ENCODE results near the gene LDB2.

The LDB2 gene

DNA sequence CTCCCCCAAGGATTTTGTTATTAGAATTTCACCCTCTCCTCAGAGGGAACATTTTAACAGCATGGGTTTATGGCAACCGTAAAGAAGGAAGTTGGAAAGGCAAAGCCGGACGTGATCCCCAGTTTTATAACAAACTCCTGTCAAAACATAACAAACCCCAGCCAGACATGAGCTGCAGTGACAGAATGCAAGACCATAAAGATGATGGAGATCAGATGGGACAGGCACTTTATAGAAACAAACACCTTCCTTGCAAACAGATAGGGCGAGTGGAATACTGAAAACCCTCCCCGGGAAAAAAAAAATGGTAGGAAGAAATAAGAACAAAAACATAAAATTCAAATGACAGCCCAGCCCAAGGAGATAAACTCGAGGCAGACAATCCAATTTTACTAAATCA is 281.4 kb downstream of the LDB2 start:
- H3K9ac ChIP-seq (ENCODE audit: low read depth, low read length, poor library complexity, severe bottlenecking) = no peak overlapping the region
- H2AFZ ChIP-seq (ENCODE audit: low read length) = no peak overlapping the region
- no peak overlapping the region for H3K4me2 ChIP-seq (ENCODE audit: low read depth, low read length, poor library complexity, severe bottlenecking)
- no peaks in the 10 kb centered on the region for H3F3A ChIP-seq (ENCODE audit: low read depth)
- H3K9me2 ChIP-seq (replicated peaks; ENCODE audit: low read depth, low read length) = no peaks in the 10 kb centered on the region
- TF ChIP-seq, protein P1, sequence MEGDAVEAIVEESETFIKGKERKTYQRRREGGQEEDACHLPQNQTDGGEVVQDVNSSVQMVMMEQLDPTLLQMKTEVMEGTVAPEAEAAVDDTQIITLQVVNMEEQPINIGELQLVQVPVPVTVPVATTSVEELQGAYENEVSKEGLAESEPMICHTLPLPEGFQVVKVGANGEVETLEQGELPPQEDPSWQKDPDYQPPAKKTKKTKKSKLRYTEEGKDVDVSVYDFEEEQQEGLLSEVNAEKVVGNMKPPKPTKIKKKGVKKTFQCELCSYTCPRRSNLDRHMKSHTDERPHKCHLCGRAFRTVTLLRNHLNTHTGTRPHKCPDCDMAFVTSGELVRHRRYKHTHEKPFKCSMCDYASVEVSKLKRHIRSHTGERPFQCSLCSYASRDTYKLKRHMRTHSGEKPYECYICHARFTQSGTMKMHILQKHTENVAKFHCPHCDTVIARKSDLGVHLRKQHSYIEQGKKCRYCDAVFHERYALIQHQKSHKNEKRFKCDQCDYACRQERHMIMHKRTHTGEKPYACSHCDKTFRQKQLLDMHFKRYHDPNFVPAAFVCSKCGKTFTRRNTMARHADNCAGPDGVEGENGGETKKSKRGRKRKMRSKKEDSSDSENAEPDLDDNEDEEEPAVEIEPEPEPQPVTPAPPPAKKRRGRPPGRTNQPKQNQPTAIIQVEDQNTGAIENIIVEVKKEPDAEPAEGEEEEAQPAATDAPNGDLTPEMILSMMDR (conservative IDR thresholded peaks at IDR 0.05; ENCODE audit: low read length) = no peak
- TF ChIP-seq EZH2phosphoT487 (IDR thresholded peaks at IDR 0.05; ENCODE audit: borderline replicate concordance) = no peak
- H3K36me3 ChIP-seq (ENCODE audit: insufficient read depth, low read length) = no peaks in the 10 kb centered on the region
- H3K4me1 ChIP-seq (ENCODE audit: insufficient read depth, low read length, poor library complexity, severe bottlenecking) = no peaks in the 10 kb centered on the region
- no peaks in the 10 kb centered on the region for H3K9me3 ChIP-seq (ENCODE audit: insufficient read depth, low read depth, low read length)
- no peaks in the 10 kb centered on the region for H3K79me2 ChIP-seq (ENCODE audit: insufficient read depth, low read length)
- no peaks in the 10 kb centered on the region for H3K27me3 ChIP-seq (ENCODE audit: insufficient read depth, low read length, poor library complexity, severe bottlenecking)
- H4K20me1 ChIP-seq (ENCODE audit: insufficient read depth, low read length, poor library complexity, severe bottlenecking) = no peaks in the 10 kb centered on the region
- H3K4me3 ChIP-seq (ENCODE audit: low read length, poor library complexity, severe bottlenecking) = no peak overlapping the region

DNA sequence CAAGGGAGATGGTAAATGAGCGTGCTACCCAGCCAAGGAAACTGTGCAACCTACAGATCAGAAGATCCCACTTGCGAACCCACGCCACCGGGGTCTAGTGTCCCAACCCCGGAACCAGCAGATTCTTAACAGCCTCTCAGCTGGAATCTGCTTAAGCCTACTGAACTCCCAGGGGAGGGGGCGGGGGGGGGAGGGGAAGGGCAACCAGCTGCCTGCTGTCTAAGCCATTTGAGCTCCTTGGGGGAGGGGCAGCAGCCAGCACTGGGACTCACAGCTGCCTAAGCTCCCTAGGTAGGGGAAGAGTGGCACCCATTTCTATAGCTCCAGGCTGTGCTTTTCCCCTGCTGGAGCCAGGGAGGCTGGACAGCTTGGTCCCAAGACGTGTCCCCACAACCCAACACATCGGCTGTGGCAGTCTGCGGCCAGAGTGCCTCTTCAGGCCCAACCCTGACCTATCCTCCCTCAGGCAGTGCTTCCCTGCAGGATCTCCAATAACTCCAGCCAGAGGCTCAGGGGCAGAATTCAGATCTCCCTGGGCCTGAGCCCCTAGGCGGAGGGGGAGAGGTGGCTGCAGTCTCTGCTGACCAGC is 289.2 kb downstream of the LDB2 start:
- H4K20me1 ChIP-seq (ENCODE audit: insufficient read depth, low read length, poor library complexity, severe bottlenecking) = no peaks in the 10 kb centered on the region
- no peaks in the 10 kb centered on the region for H3K36me3 ChIP-seq (ENCODE audit: insufficient read depth, low read length)
- H3F3A ChIP-seq (ENCODE audit: low read depth) = no peaks in the 10 kb centered on the region
- no peaks in the 10 kb centered on the region for H3K9me2 ChIP-seq (replicated peaks; ENCODE audit: low read depth, low read length)
- TF ChIP-seq EZH2phosphoT487 (IDR thresholded peaks at IDR 0.05; ENCODE audit: borderline replicate concordance) = no peak
- TF ChIP-seq, protein P1 (conservative IDR thresholded peaks at IDR 0.05; ENCODE audit: low read length) = no peak
- H3K4me3 ChIP-seq (ENCODE audit: low read length, poor library complexity, severe bottlenecking) = no peak overlapping the region
- no peaks in the 10 kb centered on the region for H3K79me2 ChIP-seq (ENCODE audit: insufficient read depth, low read length)
- no peak overlapping the region for H3K9ac ChIP-seq (ENCODE audit: low read depth, low read length, poor library complexity, severe bottlenecking)
- H3K4me2 ChIP-seq (ENCODE audit: low read depth, low read length, poor library complexity, severe bottlenecking) = no peak overlapping the region
- H2AFZ ChIP-seq (ENCODE audit: low read length) = no peak overlapping the region
- no peaks in the 10 kb centered on the region for H3K27me3 ChIP-seq (ENCODE audit: insufficient read depth, low read length, poor library complexity, severe bottlenecking)
- no peaks in the 10 kb centered on the region for H3K4me1 ChIP-seq (ENCODE audit: insufficient read depth, low read length, poor library complexity, severe bottlenecking)
- H3K9me3 ChIP-seq (ENCODE audit: insufficient read depth, low read depth, low read length) = no peaks in the 10 kb centered on the region

DNA sequence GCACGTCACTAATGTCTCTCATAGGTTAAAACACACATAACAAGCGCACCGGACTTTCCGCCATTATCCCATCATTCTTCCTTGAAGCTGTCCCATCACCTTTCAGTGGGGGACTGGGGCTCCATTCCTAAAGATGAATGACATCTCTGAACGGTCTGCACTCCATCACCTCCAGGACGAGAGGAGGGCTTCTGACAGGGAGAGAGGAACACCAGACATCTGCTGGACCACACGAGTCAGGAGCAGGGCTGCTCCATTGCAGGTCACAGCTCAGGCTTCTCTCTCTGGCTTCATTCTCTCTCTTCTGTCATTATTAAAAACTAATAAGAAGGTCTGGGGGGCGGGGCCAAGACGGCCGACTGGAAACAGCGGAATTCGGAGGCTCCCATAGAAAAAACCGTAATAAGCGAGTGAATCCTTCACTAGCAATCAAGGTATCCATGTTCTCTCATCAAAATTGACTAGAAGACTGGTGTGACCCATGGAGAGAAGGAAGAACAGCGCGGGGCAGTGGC is 289.8 kb downstream of the LDB2 start:
- Histone ChIP-seq H3K9me2 (replicated peaks; ENCODE audit: low read depth, low read length) (no peaks in the 10 kb centered on the region), H3K4me3 (ENCODE audit: low read length, poor library complexity, severe bottlenecking) (no peak overlapping the region), H3K4me2 (ENCODE audit: low read depth, low read length, poor library complexity, severe bottlenecking) (no peak overlapping the region), H3F3A (ENCODE audit: low read depth) (no peaks in the 10 kb centered on the region), H4K20me1 (ENCODE audit: insufficient read depth, low read length, poor library complexity, severe bottlenecking) (no peaks in the 10 kb centered on the region), H3K4me1 (ENCODE audit: insufficient read depth, low read length, poor library complexity, severe bottlenecking) (no peaks in the 10 kb centered on the region), H3K9ac (ENCODE audit: low read depth, low read length, poor library complexity, severe bottlenecking) (no peak overlapping the region), H3K36me3 (ENCODE audit: insufficient read depth, low read length) (no peaks in the 10 kb centered on the region), H3K9me3 (ENCODE audit: insufficient read depth, low read depth, low read length) (no peaks in the 10 kb centered on the region), H2AFZ (ENCODE audit: low read length) (no peak overlapping the region), H3K27me3 (ENCODE audit: insufficient read depth, low read length, poor library complexity, severe bottlenecking) (no peaks in the 10 kb centered on the region), H3K79me2 (ENCODE audit: insufficient read depth, low read length) (no peaks in the 10 kb centered on the region)
- no peak for TF ChIP-seq EZH2phosphoT487 (IDR thresholded peaks at IDR 0.05; ENCODE audit: borderline replicate concordance)
- TF ChIP-seq, protein P1 (conservative IDR thresholded peaks at IDR 0.05; ENCODE audit: low read length) = no peak

Measured in Loucy (cell line).